BLaER1 (cell line): Measurements from ENCODE around the gene RASIP1.

Experiments
- H3K27ac ChIP-seq: shearing (Covaris generic); formaldehyde crosslinking; 2 replicates; pipeline ENCODE4 v1.8.1; 2022
- H3K27me3 ChIP-seq: shearing (Covaris generic); formaldehyde crosslinking; 2 replicates; pipeline ENCODE4 v1.8.1; 2022
- H3K36me3 ChIP-seq: shearing (Covaris generic); formaldehyde crosslinking; 2 replicates; pipeline ENCODE4 v1.8.1; 2022
- H3K4me1 ChIP-seq: shearing (Covaris generic); formaldehyde crosslinking; 2 replicates; pipeline ENCODE4 v1.8.1; 2022
- H3K4me2 ChIP-seq: shearing (Covaris generic); formaldehyde crosslinking; 2 replicates; pipeline ENCODE4 v1.8.1; 2022
- H3K4me3 ChIP-seq: shearing (Covaris generic); formaldehyde crosslinking; 2 replicates; pipeline ENCODE4 v1.8.1; 2022
- H3K9ac ChIP-seq: shearing (Covaris generic); formaldehyde crosslinking; 2 replicates; pipeline ENCODE4 v1.8.1; 2022
- H3K9me3 ChIP-seq: shearing (Covaris generic); formaldehyde crosslinking; 2 replicates; pipeline ENCODE4 v1.8.1; 2022
- H4K20me1 ChIP-seq: shearing (Covaris generic); formaldehyde crosslinking; 2 replicates; pipeline ENCODE4 v1.8.1; 2022
- Cebpa-rat ChIP-seq: shearing (Covaris generic); IDR thresholded peaks from 2 replicates; pipeline ENCODE4 v1.8.1; 2022

The RASIP1 gene

GRCh38 chr19:48678201-48678600 lies 62.2 kb downstream of the RASIP1 start:
- Histone ChIP-seq H3K4me2 (0 out of 2 replicates have a peak overlapping the region, but pooled peaks have one; percentile 1), H3K9me3 (no peaks in the 10 kb centered on the region), H3K27me3 (no peaks in the 10 kb centered on the region), H3K4me1 (peaks cover 74% of the 10 kb centered on the region), H3K9ac (no peak overlapping the region), H4K20me1 (no peaks in the 10 kb centered on the region), H3K27ac (no peak overlapping the region), H3K4me3 (no peak overlapping the region), H3K36me3 (no peaks in the 10 kb centered on the region)
- TF ChIP-seq Cebpa-rat = no peak

- Histone ChIP-seq H3K4me3 (no peak overlapping the region), H3K27ac (no peak overlapping the region), H3K36me3 (no peaks in the 10 kb centered on the region), H3K27me3 (no peaks in the 10 kb centered on the region), H3K9ac (no peak overlapping the region), H3K4me1 (peaks cover 66% of the 10 kb centered on the region), H4K20me1 (no peaks in the 10 kb centered on the region), H3K9me3 (no peaks in the 10 kb centered on the region), H3K4me2 (no peak overlapping the region)
- no peak for TF ChIP-seq Cebpa-rat
Observed at GRCh38 chr19:48676887-48677286, 63.5 kb downstream of the RASIP1 start.

- Histone ChIP-seq H3K27ac (no peak overlapping the region), H3K9me3 (no peaks in the 10 kb centered on the region), H3K4me1 (peaks cover 64% of the 10 kb centered on the region), H3K27me3 (no peaks in the 10 kb centered on the region), H3K36me3 (no peaks in the 10 kb centered on the region), H3K9ac (no peak overlapping the region), H3K4me3 (no peak overlapping the region), H4K20me1 (no peaks in the 10 kb centered on the region), H3K4me2 (no peak overlapping the region)
- TF ChIP-seq Cebpa-rat = no peak
Observed at GRCh38 chr19:48676487-48676886, 63.9 kb downstream of the RASIP1 start.

GRCh38 chr19:48674921-48675824 lies 65.2 kb downstream of the RASIP1 start:
- H4K20me1 ChIP-seq = no peaks in the 10 kb centered on the region
- H3K4me1 ChIP-seq = peaks cover 51% of the 10 kb centered on the region
- 0 out of 2 replicates have a peak overlapping the region, but pooled peaks have one; percentile 41 for H3K27ac ChIP-seq
- H3K36me3 ChIP-seq = no peaks in the 10 kb centered on the region
- peak overlapping the region; percentile 38 for H3K4me2 ChIP-seq
- no peak for TF ChIP-seq Cebpa-rat
- no peaks in the 10 kb centered on the region for H3K9me3 ChIP-seq
- no peaks in the 10 kb centered on the region for H3K27me3 ChIP-seq
- H3K4me3 ChIP-seq = no peak overlapping the region
- peak overlapping the region; percentile 42; the same call in 1 of the 2 replicates for H3K9ac ChIP-seq

- no peak for TF ChIP-seq Cebpa-rat
- 0 out of 2 replicates have a peak overlapping the region, but pooled peaks have one; percentile 5 for H3K9ac ChIP-seq
- H4K20me1 ChIP-seq = no peaks in the 10 kb centered on the region
- H3K4me3 ChIP-seq = no peak overlapping the region
- no peaks in the 10 kb centered on the region for H3K9me3 ChIP-seq
- H3K27ac ChIP-seq = 0 out of 2 replicates have a peak overlapping the region, but pooled peaks have one; percentile 14
- no peaks in the 10 kb centered on the region for H3K27me3 ChIP-seq
- peaks cover 42% of the 10 kb centered on the region for H3K4me1 ChIP-seq
- H3K4me2 ChIP-seq = peak overlapping the region; percentile 38; the same call in 1 of the 2 replicates
- no peaks in the 10 kb centered on the region for H3K36me3 ChIP-seq
Observed at GRCh38 chr19:48674216-48674809, 66.1 kb downstream of the RASIP1 start.

GRCh38 chr19:48673436-48674100 lies 66.8 kb downstream of the RASIP1 start:
- no peaks in the 10 kb centered on the region for H3K9me3 ChIP-seq
- no peaks in the 10 kb centered on the region for H4K20me1 ChIP-seq
- no peaks in the 10 kb centered on the region for H3K36me3 ChIP-seq
- H3K9ac ChIP-seq = 0 out of 2 replicates have a peak overlapping the region, but pooled peaks have one; percentile 5
- no peaks in the 10 kb centered on the region for H3K27me3 ChIP-seq
- H3K4me2 ChIP-seq = no peak overlapping the region
- H3K27ac ChIP-seq = no peak overlapping the region
- no peak overlapping the region for H3K4me3 ChIP-seq
- H3K4me1 ChIP-seq = peaks cover 35% of the 10 kb centered on the region
- no peak for TF ChIP-seq Cebpa-rat

- no peak within 1 kb of the TSS for H3K4me3 ChIP-seq
Observed at GRCh38 chr19:48672994-48673393, 67.4 kb downstream of the RASIP1 start, which contains the start of gene NTN5. Gene NTN5 (minus strand): TSS chr19:48673017. CDS start chr19:48670986, 2,031 bp downstream.

GRCh38 chr19:48671446-48671995 lies 68.9 kb downstream of the RASIP1 start:
- Histone ChIP-seq H3K4me2 (peak overlapping the region; percentile 9; the same call in 1 of the 2 replicates), H3K27me3 (no peaks in the 10 kb centered on the region), H3K9ac (no peak overlapping the region), H3K9me3 (no peaks in the 10 kb centered on the region), H4K20me1 (no peaks in the 10 kb centered on the region), H3K36me3 (no peaks in the 10 kb centered on the region), H3K27ac (no peak overlapping the region), H3K4me1 (peaks cover 25% of the 10 kb centered on the region), H3K4me3 (no peak overlapping the region)
- TF ChIP-seq Cebpa-rat = no peak

More at GRCh38 chr19:48672994-48673393, 67.4 kb downstream of the RASIP1 start, which contains the start of gene NTN5:
- 0 out of 2 replicates have a peak within 1 kb of the TSS, but pooled peaks have one; percentile 5 for H3K9ac ChIP-seq
- H3K4me2 ChIP-seq = peak within 1 kb of the TSS; percentile 9; the same call in 1 of the 2 replicates
- H3K36me3 ChIP-seq = no peaks in the 10 kb centered on the region
- TF ChIP-seq Cebpa-rat = no peak
- 0 out of 2 replicates have a peak within 1 kb of the TSS, but pooled peaks have one; percentile 4 for H3K27ac ChIP-seq
- H3K4me1 ChIP-seq = peaks cover 29% of the 10 kb centered on the region
- H3K27me3 ChIP-seq = no peaks in the 10 kb centered on the region
- no peaks in the 10 kb centered on the region for H4K20me1 ChIP-seq
- no peaks in the 10 kb centered on the region for H3K9me3 ChIP-seq
